Spinal cord (tissue), 10 donors: Measurements from ENCODE around the gene POU2F1. TPM values are rescaled to one million over a fixed set of nuclear protein-coding genes. Genes with fewer than 3 reads are reported as not detected.

ENCODE experiments used
- DNase-seq, 6 donors: peaks; one replicate each; pipeline versions ENCODE4 v3.0.0 to v3.0.0-alpha.2; 2013 to 2015; ENCODE audit warnings: low spot score in 6 of 6, low read depth in 4 of 6
- H3K27ac ChIP-seq: one replicate; pipeline ENCODE4 v1.5.1; 2013; ENCODE audit warnings: low read depth, low read length, control low read depth
- H3K27me3 ChIP-seq: one replicate; pipeline ENCODE4 v1.6.1; 2013; ENCODE audit warnings: low read length; ENCODE audit not compliant: control insufficient read depth, insufficient read depth
- H3K36me3 ChIP-seq: one replicate; pipeline ENCODE4 v1.6.1; 2013; ENCODE audit warnings: low read length; ENCODE audit not compliant: control insufficient read depth, insufficient read depth
- H3K4me1 ChIP-seq: one replicate; pipeline ENCODE4 v1.6.1; 2013; ENCODE audit warnings: low read length; ENCODE audit not compliant: control insufficient read depth, insufficient read depth
- H3K4me3 ChIP-seq: one replicate; pipeline ENCODE4 v1.5.1; 2013; ENCODE audit warnings: low read depth, low read length, control low read depth
- H3K9me3 ChIP-seq: one replicate; pipeline ENCODE4 v1.6.1; 2013; ENCODE audit warnings: low read length; ENCODE audit not compliant: control insufficient read depth, insufficient read depth
- WGBS: methylation state at CpG from one replicate; pipeline ENCODE4 v1.1.5; 2013; ENCODE audit warnings: missing lambda C conversion rate; ENCODE audit not compliant: insufficient coverage; 5-methylcytosine and 5-hydroxymethylcytosine counted together
- polyA plus RNA-seq, 2 donors: library from polyadenylated mRNA; unstranded; fragments of 120-200 nt; gene quantifications; one replicate each; pipeline ENCODE4 v1.2.1, GENCODE V29; 2013; ENCODE audit not compliant: insufficient read length in 2 of 2
- total RNA-seq, 2 donors: library from RNA; depleted of rRNA in 1 of 2; stranded (reverse); fragments of 120-200 nt in 1 of 2; fragments of >200 nt in 1 of 2; gene quantifications; one replicate each; pipeline versions ENCODE4 v1.2.3 to v1.2.4, GENCODE V29; 2013 to 2014
- donor health status: healthy.

POU2F1 gene
- total and polyA plus RNA-seq, 4 donors, result 14.2 to 28.8 (median 17.3) TPM

DNA sequence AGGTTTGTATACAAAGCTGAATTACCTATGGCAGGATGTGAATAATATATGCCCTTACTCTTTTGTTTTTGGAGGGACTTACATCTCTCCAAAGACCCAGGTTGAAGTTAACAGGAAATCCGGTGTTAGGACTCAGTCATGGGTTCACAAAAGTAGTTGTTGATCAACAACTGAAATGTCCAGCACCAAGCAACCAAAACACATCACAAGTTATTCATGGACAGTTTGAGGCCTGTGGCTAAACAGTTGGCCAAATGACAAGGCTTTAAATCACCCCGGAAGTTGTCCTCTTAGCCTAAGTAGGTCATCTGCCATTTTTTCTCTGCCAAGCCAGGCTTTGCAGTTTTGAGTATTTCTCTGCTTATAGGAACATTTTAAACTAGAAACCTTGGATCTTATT lies 207.7 kb downstream of the POU2F1 start:
- Histone ChIP-seq H3K9me3 (no peaks in the 10 kb centered on the region), H3K36me3 (peaks cover 6% of the 10 kb centered on the region), H3K27ac (no peak overlapping the region), H3K4me3 (no peak overlapping the region), H3K27me3 (no peaks in the 10 kb centered on the region), H3K4me1 (peaks cover 37% of the 10 kb centered on the region)
- WGBS, result 43% methylated on average over 1 of the region's 2 CpGs
- no peak for DNase-seq

DNA sequence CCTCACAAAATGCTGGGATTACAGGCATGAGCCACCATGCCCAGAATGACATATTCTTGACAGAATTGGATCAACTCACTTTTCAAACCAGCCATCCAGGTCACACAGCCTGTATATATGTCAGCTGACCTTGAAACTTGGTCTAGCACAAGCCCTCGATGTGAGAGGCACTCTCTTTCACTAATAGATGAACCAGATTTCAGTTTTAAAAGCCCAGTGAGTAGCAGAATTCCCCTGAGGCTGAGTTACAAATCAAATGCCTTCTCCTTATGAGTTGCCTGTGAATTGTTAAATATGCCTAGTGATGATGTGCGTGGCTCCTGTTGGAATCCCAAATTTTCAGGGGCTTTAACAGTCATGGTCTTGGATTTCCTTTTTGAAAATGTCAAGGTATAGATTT lies 208.9 kb downstream of the POU2F1 start:
- DNase-seq, result peak in 1 of 6 donors; percentile 24
- Histone ChIP-seq H3K4me1 (peaks cover 37% of the 10 kb centered on the region), H3K4me3 (no peak overlapping the region), H3K9me3 (no peaks in the 10 kb centered on the region), H3K36me3 (peaks cover 6% of the 10 kb centered on the region), H3K27me3 (no peaks in the 10 kb centered on the region), H3K27ac (no peak overlapping the region)
- WGBS, result no CpG with 5 or more reads among the region's 2 CpGs

DNA sequence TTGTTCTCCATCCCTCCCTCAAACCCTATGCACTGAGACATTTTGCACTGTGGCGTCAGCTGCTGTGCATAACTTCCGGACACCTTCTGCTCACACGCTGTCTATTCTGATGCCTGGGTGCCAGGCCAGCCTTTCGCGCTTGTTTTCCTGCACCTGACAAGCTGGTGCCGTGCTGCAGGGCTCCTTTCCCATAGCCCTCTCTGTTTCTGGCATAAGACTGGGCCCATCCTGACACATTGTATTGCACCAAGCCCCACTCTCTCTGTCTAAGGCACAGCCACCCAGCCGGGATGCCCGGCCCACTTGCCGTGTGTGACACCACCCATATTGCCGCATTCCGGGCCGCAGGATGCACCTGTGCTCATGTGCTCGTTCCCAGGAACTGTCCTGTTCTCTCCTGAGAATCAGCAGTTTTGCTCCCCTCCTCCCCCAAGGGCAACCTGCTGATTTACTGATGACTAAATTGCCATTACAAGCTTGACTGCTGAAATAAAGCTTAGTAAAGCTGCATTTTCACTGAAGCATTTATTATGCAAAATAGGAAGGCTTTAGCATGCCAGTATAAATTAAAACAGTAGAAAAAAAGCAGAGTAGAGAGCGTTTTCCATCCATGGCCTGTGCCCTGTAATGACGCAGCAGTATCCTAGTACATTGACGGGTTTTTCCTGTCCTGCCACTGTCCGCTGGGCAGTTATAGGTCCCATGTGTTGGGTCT lies 209.6 kb downstream of the POU2F1 start:
- Histone ChIP-seq H3K27ac (no peak overlapping the region), H3K27me3 (no peaks in the 10 kb centered on the region), H3K36me3 (peaks cover 4% of the 10 kb centered on the region), H3K4me1 (peaks cover 37% of the 10 kb centered on the region), H3K4me3 (no peak overlapping the region), H3K9me3 (no peaks in the 10 kb centered on the region)
- DNase-seq, result peak in 2 of 6 donors; percentile 46 to 79
- WGBS, result 45% methylated on average over 17 of the region's 17 CpGs

DNA sequence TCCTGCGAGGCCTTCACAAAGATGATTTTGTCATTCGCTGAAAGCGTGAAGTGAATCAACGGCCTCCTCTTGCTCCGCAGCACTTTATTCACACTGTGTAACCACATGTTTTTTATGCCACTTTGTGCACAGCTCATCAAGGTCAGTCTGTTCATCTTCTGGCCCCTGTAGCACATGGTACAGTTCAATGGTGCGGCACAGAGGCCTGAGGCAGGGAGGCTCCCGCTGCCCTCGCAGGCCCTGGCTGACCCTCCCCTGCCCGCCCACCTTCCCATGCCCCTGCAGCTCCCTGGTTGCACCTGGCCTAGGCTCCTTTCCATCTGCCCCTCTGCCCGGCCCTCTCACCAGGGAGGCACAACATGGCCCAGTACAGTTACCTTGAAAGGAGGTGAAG lies 210.2 kb downstream of the POU2F1 start:
- no peaks in the 10 kb centered on the region for H3K27me3 ChIP-seq
- peak in 1 of 6 donors; percentile 41 for DNase-seq
- H3K4me1 ChIP-seq, result peaks cover 37% of the 10 kb centered on the region
- H3K9me3 ChIP-seq, result peaks cover 1% of the 10 kb centered on the region
- H3K36me3 ChIP-seq, result no peaks in the 10 kb centered on the region
- H3K4me3 ChIP-seq, result no peak overlapping the region
- WGBS, result 49% methylated on average over 10 of the region's 10 CpGs
- H3K27ac ChIP-seq, result no peak overlapping the region

DNA sequence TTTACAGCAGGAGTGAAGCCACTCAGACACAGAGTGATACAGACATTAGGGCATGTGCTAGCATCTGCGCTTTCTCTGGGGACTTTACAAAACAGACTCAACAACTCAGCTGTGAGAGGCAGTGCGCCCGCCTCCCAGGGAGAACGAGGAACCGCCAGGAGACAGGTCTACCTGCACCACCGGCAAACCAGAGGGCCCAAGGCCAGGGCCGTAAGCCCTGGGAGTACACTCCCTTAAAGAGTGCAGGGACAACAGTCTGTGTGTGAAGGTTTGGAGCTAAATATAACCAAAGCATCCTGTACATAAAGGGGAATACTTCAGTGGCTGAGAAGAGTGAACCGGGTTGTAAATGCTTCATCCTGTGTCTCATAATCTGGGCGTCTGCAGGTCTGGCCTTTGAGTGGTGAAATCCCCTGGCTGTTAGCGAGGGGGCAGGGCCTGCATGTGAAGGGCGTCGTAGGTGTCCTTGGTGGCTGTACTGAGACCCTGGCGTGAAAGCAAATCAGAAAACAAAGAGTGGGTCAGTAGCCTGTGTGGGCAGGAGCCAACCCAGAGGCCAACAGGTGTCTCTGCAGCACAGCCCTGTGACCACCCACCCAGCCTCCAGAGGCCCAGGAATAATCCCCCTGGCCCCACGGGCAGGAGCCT lies 210.7 kb downstream of the POU2F1 start:
- no peak overlapping the region for H3K4me3 ChIP-seq
- no peaks in the 10 kb centered on the region for H3K36me3 ChIP-seq
- WGBS, result 82% methylated on average over 14 of the region's 14 CpGs
- H3K27me3 ChIP-seq, result no peaks in the 10 kb centered on the region
- H3K4me1 ChIP-seq, result peaks cover 37% of the 10 kb centered on the region
- peak in 1 of 6 donors; percentile 63 for DNase-seq
- H3K27ac ChIP-seq, result no peak overlapping the region
- H3K9me3 ChIP-seq, result peaks cover 2% of the 10 kb centered on the region

DNA sequence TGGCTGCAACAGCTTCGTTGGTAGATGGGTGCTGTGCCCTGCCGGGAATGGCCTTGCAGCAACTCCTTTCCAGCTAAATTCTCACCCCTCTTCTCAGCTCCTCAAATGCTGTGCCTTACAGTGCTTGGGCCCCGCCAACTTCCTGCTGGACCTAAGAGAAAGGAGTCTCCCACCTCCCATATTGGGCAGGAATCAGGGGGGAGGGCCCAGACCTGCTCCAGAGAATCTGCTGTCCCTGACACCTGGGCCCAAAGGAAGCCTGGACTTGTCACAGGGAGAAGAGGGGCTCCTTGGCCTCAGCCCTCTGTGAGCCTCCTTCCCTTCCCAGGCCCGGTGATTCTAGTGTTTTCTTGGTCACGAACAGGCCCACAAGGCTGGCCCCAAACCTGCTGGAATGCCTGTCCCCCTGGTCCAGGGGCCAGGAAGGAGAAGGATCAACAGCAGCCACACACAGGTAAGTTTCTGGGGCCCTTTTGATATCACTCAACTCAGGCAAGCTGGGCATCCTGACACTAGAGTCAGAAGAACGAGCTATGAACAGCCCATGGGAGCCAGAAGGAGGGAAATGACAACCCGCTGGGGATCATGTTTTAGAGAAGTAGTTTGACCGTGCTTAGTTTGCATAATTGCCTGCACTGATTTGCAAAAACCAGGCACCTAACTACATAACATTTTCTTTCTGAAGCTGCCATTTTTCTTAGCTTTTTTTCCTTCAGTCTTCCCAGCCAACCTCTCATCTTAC lies 211.4 kb downstream of the POU2F1 start:
- H3K27ac ChIP-seq, result no peak overlapping the region
- H3K4me3 ChIP-seq, result no peak overlapping the region
- H3K4me1 ChIP-seq, result peaks cover 35% of the 10 kb centered on the region
- no peaks in the 10 kb centered on the region for H3K36me3 ChIP-seq
- H3K27me3 ChIP-seq, result no peaks in the 10 kb centered on the region
- WGBS, result 91% methylated on average over 5 of the region's 8 CpGs
- peak in 1 of 6 donors; percentile 18 for DNase-seq
- peaks cover 2% of the 10 kb centered on the region for H3K9me3 ChIP-seq

DNA sequence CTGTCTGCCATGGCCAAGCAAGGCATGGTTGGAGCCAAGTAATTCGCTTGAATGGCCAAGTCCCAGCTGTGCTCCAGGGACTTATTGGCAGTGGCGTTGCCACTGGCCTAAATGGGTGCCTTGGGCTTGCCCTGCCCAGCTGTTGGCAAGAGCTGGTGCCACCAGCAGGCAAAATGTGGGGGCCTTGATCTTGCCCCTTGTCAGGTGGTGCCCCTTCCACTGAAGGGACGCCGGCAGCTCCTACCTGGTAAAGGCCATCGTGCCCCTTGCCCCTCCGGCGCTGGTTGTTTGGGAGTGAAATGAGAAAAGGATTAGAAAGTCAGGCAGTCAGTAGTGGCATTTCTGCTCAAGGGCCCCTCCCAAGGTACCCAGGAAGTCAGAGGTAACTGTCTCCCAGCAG lies 212.1 kb downstream of the POU2F1 start:
- DNase-seq, result no peak
- 72% methylated on average over 2 of the region's 7 CpGs for WGBS
- no peaks in the 10 kb centered on the region for H3K36me3 ChIP-seq

DNA sequence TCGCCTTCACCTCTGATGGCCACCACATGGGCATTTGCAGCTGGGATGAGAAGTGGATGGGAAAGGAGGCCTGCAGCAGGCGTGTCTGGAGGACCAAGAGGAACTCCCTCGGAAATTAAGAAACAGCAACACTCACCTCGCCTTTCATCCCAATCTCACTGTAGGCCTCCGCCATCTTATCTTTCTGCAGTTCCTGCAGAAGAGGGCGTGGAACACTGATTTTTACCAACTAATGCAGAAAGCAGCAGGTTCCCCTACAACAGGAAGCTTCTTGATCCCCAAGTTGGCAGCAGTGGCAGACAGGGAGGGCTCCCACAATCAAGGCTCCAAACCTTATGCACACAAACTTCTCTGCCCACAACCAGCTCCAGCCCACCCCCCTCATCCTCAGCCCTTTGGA lies 213.2 kb downstream of the POU2F1 start:
- Histone ChIP-seq H3K9me3 (peaks cover 2% of the 10 kb centered on the region), H3K4me1 (peaks cover 29% of the 10 kb centered on the region), H3K36me3 (no peaks in the 10 kb centered on the region), H3K27ac (no peak overlapping the region), H3K4me3 (no peak overlapping the region), H3K27me3 (peaks cover 2% of the 10 kb centered on the region)
- WGBS, result 98% methylated on average over 6 of the region's 6 CpGs
- DNase-seq, result no peak

More for the DNA sequence above, 212.1 kb downstream of the POU2F1 start:
- Histone ChIP-seq H3K4me3 (no peak overlapping the region), H3K9me3 (peaks cover 2% of the 10 kb centered on the region), H3K27ac (no peak overlapping the region), H3K27me3 (no peaks in the 10 kb centered on the region), H3K4me1 (peaks cover 29% of the 10 kb centered on the region)

DNA sequence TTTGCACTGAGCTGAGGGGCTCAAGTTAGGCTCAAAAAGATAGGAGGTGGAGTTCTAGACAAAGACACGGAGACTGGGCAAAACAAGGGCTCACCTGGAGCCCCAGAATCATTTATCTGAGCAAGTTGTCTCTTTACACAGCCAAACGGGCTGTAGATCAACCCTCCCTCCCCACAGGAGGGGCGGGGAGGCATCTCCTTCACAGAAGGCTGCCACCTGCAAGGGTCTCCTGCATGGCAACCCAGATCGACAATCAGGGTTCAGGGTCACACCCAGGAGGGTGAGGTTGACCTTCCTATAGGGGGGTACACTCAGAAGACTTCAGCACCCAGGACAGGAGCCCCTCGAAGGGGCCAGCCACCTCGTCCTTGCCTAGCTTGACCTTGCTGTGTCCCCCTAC lies 213.6 kb downstream of the POU2F1 start:
- no peak for DNase-seq
- H3K9me3 ChIP-seq, result peaks cover 2% of the 10 kb centered on the region
- no peak overlapping the region for H3K4me3 ChIP-seq
- H3K36me3 ChIP-seq, result no peaks in the 10 kb centered on the region
- H3K27ac ChIP-seq, result no peak overlapping the region
- WGBS, result 74% methylated on average over 4 of the region's 6 CpGs
- H3K27me3 ChIP-seq, result peaks cover 2% of the 10 kb centered on the region
- H3K4me1 ChIP-seq, result peaks cover 31% of the 10 kb centered on the region
